ENCODE results near the gene ELK3. TPM values are rescaled to one million over a fixed set of nuclear protein-coding genes. Genes with fewer than 3 reads are reported as not detected.

ELK3 gene
- total and polyA plus RNA-seq, 4 donors = 9.1 to 68.5 (median 40.3) TPM

DNA sequence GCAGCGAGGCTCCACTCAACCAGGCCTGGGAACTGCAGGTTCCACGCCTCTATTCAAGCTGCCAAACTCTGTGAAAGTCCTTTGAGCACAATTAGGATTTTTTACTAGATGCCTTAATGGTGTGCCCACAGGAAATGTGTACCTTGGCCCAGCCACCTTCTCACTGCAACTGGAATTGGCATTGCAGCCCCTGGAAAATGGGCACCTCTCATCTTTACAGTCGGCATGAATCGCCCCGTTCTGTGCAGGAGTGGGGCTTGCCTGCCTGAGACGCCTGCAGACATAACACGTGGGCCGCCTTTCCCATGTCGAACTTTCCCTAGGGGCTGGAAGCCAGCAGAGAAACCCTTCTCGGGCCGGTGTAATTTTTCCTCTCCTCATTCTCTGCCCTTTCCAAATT is 42.0 kb upstream of the ELK3 start:
- TF ChIP-seq, protein P1, sequence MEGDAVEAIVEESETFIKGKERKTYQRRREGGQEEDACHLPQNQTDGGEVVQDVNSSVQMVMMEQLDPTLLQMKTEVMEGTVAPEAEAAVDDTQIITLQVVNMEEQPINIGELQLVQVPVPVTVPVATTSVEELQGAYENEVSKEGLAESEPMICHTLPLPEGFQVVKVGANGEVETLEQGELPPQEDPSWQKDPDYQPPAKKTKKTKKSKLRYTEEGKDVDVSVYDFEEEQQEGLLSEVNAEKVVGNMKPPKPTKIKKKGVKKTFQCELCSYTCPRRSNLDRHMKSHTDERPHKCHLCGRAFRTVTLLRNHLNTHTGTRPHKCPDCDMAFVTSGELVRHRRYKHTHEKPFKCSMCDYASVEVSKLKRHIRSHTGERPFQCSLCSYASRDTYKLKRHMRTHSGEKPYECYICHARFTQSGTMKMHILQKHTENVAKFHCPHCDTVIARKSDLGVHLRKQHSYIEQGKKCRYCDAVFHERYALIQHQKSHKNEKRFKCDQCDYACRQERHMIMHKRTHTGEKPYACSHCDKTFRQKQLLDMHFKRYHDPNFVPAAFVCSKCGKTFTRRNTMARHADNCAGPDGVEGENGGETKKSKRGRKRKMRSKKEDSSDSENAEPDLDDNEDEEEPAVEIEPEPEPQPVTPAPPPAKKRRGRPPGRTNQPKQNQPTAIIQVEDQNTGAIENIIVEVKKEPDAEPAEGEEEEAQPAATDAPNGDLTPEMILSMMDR (IDR thresholded peaks at IDR 0.05; ENCODE audit: control extremely low read depth, extremely low read depth) = no peak
- Histone ChIP-seq H3K9me3 (ENCODE audit: control insufficient read depth in 4 of 4, insufficient read depth in 3 of 4, low read length in 3 of 4) (no peaks in the 10 kb centered on the region), H3K27me3 (ENCODE audit: control insufficient read depth in 3 of 3, insufficient read depth in 3 of 3, low read length in 2 of 3) (no peaks in the 10 kb centered on the region), H3K27ac (ENCODE audit: low read depth in 1 of 2, low read length in 1 of 2) (no peak overlapping the region), H3K36me3 (ENCODE audit: control insufficient read depth in 4 of 4, insufficient read depth in 4 of 4, low read length in 4 of 4) (no peaks in the 10 kb centered on the region), H3K9ac (ENCODE audit: insufficient read depth in 1 of 2, low read length in 2 of 2) (no peak overlapping the region), H3K4me3 (no peak overlapping the region), H3K4me1 (ENCODE audit: control insufficient read depth in 5 of 5, insufficient read depth in 5 of 5, low read length in 5 of 5) (no peaks in the 10 kb centered on the region)
- no peak for ATAC-seq (ENCODE audit: insufficient read depth, low FRiP score)
- no peak for DNase-seq
- 90 to 93% methylated on average over 11 of the region's 11 CpGs for WGBS, 2 donors

DNA sequence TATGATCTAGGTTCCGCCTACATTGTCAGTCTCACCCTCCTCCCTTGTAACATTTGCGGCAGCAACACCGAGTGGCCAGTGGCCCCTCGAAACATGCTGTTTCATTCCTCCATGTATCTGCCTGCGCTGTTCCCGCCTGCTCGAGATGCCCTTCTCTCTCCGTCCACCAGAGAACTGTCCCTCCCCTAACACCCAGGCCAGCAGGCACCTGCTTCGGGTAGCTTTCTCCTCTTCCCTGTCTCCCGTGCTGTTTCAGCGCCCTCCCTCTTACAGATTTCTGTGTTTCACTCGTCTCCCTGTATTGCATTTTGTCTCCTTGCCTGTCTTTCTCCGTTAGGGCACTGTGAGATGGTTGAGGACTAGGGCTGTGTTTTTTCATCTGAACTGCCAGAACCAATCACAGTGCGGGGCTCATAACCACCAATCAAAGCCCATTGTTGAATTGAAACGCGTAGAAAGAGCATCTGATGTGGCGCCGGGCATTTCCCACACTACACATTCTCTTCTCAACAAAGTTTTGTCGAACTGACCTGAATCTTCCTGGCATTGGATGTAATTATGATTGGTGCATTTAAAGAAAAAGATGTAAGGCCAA is 40.9 kb upstream of the ELK3 start:
- ATAC-seq (ENCODE audit: insufficient read depth, low FRiP score) (no peak), DNase-seq (no peak)
- Histone ChIP-seq H3K4me3 (no peak overlapping the region), H3K36me3 (ENCODE audit: control insufficient read depth in 4 of 4, insufficient read depth in 4 of 4, low read length in 4 of 4) (no peaks in the 10 kb centered on the region), H3K9me3 (ENCODE audit: control insufficient read depth in 4 of 4, insufficient read depth in 3 of 4, low read length in 3 of 4) (no peaks in the 10 kb centered on the region), H3K4me1 (ENCODE audit: control insufficient read depth in 5 of 5, insufficient read depth in 5 of 5, low read length in 5 of 5) (no peaks in the 10 kb centered on the region), H3K27ac (ENCODE audit: low read depth in 1 of 2, low read length in 1 of 2) (no peak overlapping the region), H3K27me3 (ENCODE audit: control insufficient read depth in 3 of 3, insufficient read depth in 3 of 3, low read length in 2 of 3) (no peaks in the 10 kb centered on the region), H3K9ac (ENCODE audit: insufficient read depth in 1 of 2, low read length in 2 of 2) (no peak overlapping the region)
- TF ChIP-seq, protein P1 (IDR thresholded peaks at IDR 0.05; ENCODE audit: control extremely low read depth, extremely low read depth) = no peak
- 93 to 95% methylated on average over 19 of the region's 19 CpGs for WGBS, 2 donors

DNA sequence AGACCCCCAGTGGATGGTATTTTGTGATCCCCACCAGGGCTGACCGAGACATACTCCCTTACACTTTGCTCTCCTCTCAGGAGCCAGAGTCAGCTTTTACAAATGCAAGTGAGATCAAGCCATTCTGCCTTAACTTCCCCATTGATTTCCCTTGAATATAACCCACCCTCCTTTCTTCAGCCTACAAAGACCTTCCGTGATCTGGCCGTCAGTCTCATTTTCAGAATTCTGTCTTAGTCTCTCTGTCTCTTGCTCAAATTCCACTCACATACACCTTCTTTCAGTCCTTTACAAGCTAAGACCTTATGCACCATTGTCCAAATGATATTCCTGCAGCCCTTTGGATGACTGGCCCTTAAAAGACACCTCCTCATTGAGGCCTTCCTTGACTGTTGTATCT is 39.0 kb upstream of the ELK3 start:
- DNase-seq (no peak), ATAC-seq (ENCODE audit: insufficient read depth, low FRiP score) (no peak)
- Histone ChIP-seq H3K27me3 (ENCODE audit: control insufficient read depth in 3 of 3, insufficient read depth in 3 of 3, low read length in 2 of 3) (no peaks in the 10 kb centered on the region), H3K4me1 (ENCODE audit: control insufficient read depth in 5 of 5, insufficient read depth in 5 of 5, low read length in 5 of 5) (no peaks in the 10 kb centered on the region), H3K36me3 (ENCODE audit: control insufficient read depth in 4 of 4, insufficient read depth in 4 of 4, low read length in 4 of 4) (no peaks in the 10 kb centered on the region), H3K9ac (ENCODE audit: insufficient read depth in 1 of 2, low read length in 2 of 2) (no peak overlapping the region), H3K9me3 (ENCODE audit: control insufficient read depth in 4 of 4, insufficient read depth in 3 of 4, low read length in 3 of 4) (no peaks in the 10 kb centered on the region), H3K27ac (ENCODE audit: low read depth in 1 of 2, low read length in 1 of 2) (no peak overlapping the region), H3K4me3 (no peak overlapping the region)
- TF ChIP-seq, protein P1 (IDR thresholded peaks at IDR 0.05; ENCODE audit: control extremely low read depth, extremely low read depth) = no peak
- 90 to 99% methylated on average over 3 of the region's 3 CpGs for WGBS, 2 donors

DNA sequence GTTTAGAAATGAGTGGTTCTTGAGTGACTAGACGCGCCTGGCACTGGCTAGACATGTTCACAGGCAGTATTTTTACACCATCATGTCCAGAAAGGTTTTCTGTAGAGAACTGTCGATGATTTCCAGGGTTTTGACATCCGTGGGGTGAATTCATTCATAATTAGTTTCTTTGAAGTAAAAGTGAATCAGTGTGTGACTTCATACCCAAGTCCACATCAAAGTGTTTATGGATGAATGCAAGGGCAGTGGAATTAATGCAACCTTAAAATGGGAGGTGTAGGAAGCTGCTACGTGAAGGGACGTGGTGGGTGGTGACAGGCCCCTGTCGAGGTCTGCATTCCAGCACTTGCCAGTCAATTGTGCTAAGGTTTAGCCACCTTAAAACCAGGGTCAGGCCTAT is 38.4 kb upstream of the ELK3 start:
- TF ChIP-seq, protein P1 (IDR thresholded peaks at IDR 0.05; ENCODE audit: control extremely low read depth, extremely low read depth) = no peak
- no peak overlapping the region for H3K4me3 ChIP-seq
- no peak for ATAC-seq (ENCODE audit: insufficient read depth, low FRiP score)
- H3K27me3 ChIP-seq (ENCODE audit: control insufficient read depth in 3 of 3, insufficient read depth in 3 of 3, low read length in 2 of 3) = no peaks in the 10 kb centered on the region
- WGBS, 2 donors = 88 to 93% methylated on average over 7 of the region's 7 CpGs
- no peaks in the 10 kb centered on the region for H3K36me3 ChIP-seq (ENCODE audit: control insufficient read depth in 4 of 4, insufficient read depth in 4 of 4, low read length in 4 of 4)
- H3K9me3 ChIP-seq (ENCODE audit: control insufficient read depth in 4 of 4, insufficient read depth in 3 of 4, low read length in 3 of 4) = no peaks in the 10 kb centered on the region
- H3K9ac ChIP-seq (ENCODE audit: insufficient read depth in 1 of 2, low read length in 2 of 2) = no peak overlapping the region
- H3K27ac ChIP-seq (ENCODE audit: low read depth in 1 of 2, low read length in 1 of 2) = no peak overlapping the region
- H3K4me1 ChIP-seq (ENCODE audit: control insufficient read depth in 5 of 5, insufficient read depth in 5 of 5, low read length in 5 of 5) = no peaks in the 10 kb centered on the region
- DNase-seq = no peak
